ENCODE results near the gene ASIC3. TPM values are rescaled to one million over a fixed set of nuclear protein-coding genes. Genes with fewer than 3 reads are reported as not detected.

The ASIC3 gene
- total and polyA plus RNA-seq, 2 of the 8 experiments (the other 6 are each of a cell fraction or from before 2014, with no cell fraction given) = 1.6 to 1.9 TPM

DNA sequence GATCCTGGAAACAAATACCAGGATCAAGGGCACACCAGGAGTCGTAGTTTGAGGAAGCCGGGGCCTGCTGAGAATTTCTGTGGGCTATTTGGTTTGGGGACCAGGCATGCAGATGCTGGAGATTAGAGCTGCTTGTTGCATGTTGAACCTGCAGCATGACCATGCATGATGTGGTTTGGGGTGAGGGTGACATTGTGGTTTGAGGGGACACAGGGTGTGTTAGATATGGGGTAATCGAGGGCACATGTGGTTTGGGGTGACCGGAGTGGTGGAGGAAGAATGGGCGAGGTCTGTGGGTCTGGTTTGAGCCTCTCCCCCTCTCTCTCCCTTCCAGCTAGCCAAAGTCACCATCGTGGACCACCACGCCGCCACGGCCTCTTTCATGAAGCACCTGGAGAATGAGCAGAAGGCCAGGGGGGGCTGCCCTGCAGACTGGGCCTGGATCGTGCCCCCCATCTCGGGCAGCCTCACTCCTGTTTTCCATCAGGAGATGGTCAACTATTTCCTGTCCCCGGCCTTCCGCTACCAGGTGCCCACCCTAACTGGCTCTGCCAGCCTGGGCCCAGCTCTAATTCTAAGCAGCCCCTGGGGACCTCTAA lies 47.3 kb upstream of the ASIC3 start:
- POLR2A ChIA-PET (ENCODE audit: partially characterized antibody) = no interaction called here
- Histone ChIP-seq H3K14ac (ENCODE audit: insufficient read length) (no peak overlapping the region), H3K23ac (ENCODE audit: insufficient read length) (no peak overlapping the region), H3K4me2 (ENCODE audit: insufficient read depth in 1 of 2, low read depth in 2 of 2, low read length in 2 of 2) (no peak overlapping the region), H4K8ac (ENCODE audit: extremely low read depth, insufficient read depth, low read length) (no peak overlapping the region), H2BK5ac (ENCODE audit: low read depth, low read length) (no peak overlapping the region), H3K4me3 (ENCODE audit: extremely low read depth in 1 of 4, insufficient read depth in 2 of 4, low read depth in 3 of 4, low read length in 4 of 4) (no peak overlapping the region), H2BK120ac (replicated peaks; ENCODE audit: low read depth, low read length) (no peak overlapping the region), H2BK20ac (ENCODE audit: low read length) (no peak overlapping the region; the same call in 1 of the 2 replicates), H3K79me2 (ENCODE audit: control insufficient read depth in 1 of 2, insufficient read depth in 2 of 2, low read length in 2 of 2) (no peaks in the 10 kb centered on the region), H2BK12ac (ENCODE audit: low read depth, low read length) (no peak overlapping the region), H3K27me3 (replicated peaks in 1 of 4; ENCODE audit: control insufficient read depth in 3 of 4, extremely low read depth in 1 of 4, insufficient read depth in 3 of 4, low read length in 3 of 4) (no peaks in the 10 kb centered on the region), H3K79me1 (ENCODE audit: low read depth, low read length) (no peaks in the 10 kb centered on the region), H2BK15ac (ENCODE audit: low read length) (no peak overlapping the region), H2AK5ac (ENCODE audit: low read depth, low read length) (no peak overlapping the region), H2AFZ (ENCODE audit: low read length) (no peak overlapping the region), H3K23me2 (ENCODE audit: low read depth, low read length) (peaks cover 6% of the 10 kb centered on the region; the same call in 1 of the 2 replicates), H3K4ac (replicated peaks; ENCODE audit: insufficient read length, low read depth, low read length) (no peak overlapping the region), H4K5ac (ENCODE audit: insufficient read length, low read depth, low read length) (no peak overlapping the region), H4K20me1 (replicated peaks in 1 of 2; ENCODE audit: control insufficient read depth in 1 of 2, insufficient read depth in 2 of 2, low read length in 2 of 2) (no peaks in the 10 kb centered on the region), H3K18ac (ENCODE audit: extremely low read depth, low read length) (no peak overlapping the region), H3K4me1 (replicated peaks in 1 of 4; ENCODE audit: control insufficient read depth in 3 of 4, insufficient read depth in 4 of 4, low read length in 3 of 4) (peaks cover 0 to 8% (median 1%) of the 10 kb centered on the region in 4 experiments; a peak in 1 of 7 replicates), H3K36me3 (ENCODE audit: control insufficient read depth in 2 of 4, insufficient read depth in 4 of 4, low read length in 3 of 4) (no peaks in the 10 kb centered on the region), H3K9ac (replicated peaks in 1 of 4; ENCODE audit: extremely low read depth in 1 of 4, low read depth in 3 of 4, low read length in 3 of 4) (no peak overlapping the region), H3K9me3 (ENCODE audit: insufficient read depth in 2 of 2, low read depth in 1 of 2, low read length in 1 of 2) (no peaks in the 10 kb centered on the region), H4K91ac (replicated peaks; ENCODE audit: insufficient read length, low read length) (no peak overlapping the region), H3K56ac (replicated peaks; ENCODE audit: insufficient read length, low read depth, low read length) (no peak overlapping the region), H3K27ac (ENCODE audit: low read depth, low read length) (no peak overlapping the region)
- CTCF ChIA-PET (ENCODE audit: partially characterized antibody) = interaction anchor here (0.6 to 5.7 kb wide), 2 partner anchors 8 to 211 kb away, joined by 3 to 56 read pairs; no protein-coding TSS in a partner anchor
- DNase-seq (ENCODE audit: low read depth in 1 of 2, low spot score in 2 of 2) = no peak
- no peak for FAIRE-seq
- 78% methylated on average over 10 of the region's 13 CpGs; no CpG with 5 or more reads in 1 of the 2 experiments for WGBS, 2 experiments (ENCODE audit: extremely low coverage in 1 of 2, insufficient coverage in 1 of 2, insufficient read length in 1 of 2, insufficient replicate concordance in 2 of 2, low coverage in 1 of 2, low lambda C conversion rate in 2 of 2, missing lambda C conversion rate in 1 of 2)
- no peak for TF ChIP-seq NANOG (IDR thresholded peaks at IDR 0.05; ENCODE audit: insufficient read depth, low read depth, low read length, poor library complexity, severe bottlenecking)
- no peak for TF ChIP-seq RNF2 (IDR thresholded peaks at IDR 0.05; ENCODE audit: borderline replicate concordance, low read depth, low read length, missing control alignments, poor library complexity, severe bottlenecking)
- TF ChIP-seq GTF2F1 (IDR thresholded peaks at IDR 0.05; ENCODE audit: borderline replicate concordance, low read depth, low read length) = no peak
- no peak for TF ChIP-seq CHD1 (IDR thresholded peaks at IDR 0.05; ENCODE audit: low read depth, low read length)
- TF ChIP-seq SP4 (IDR thresholded peaks at IDR 0.05; ENCODE audit: low read length) = no peak
